GM20000 (cell line): ENCODE results near the gene ANO9.
"Not testable (repeated sequence)": the region's sequence is repeated elsewhere in the genome, so short reads cannot be mapped to it uniquely, and the experiment has no call there.

Source experiments
- DNase-seq: peaks from one replicate; pipeline ENCODE4 v3.0.0; 2012; ENCODE audit warnings: low spot score
- TF ChIP-seq, protein P1 (sequence below): IDR thresholded peaks from 2 replicates; pipeline ENCODE4 v1.5.1; 2012; ENCODE audit warnings: mild to moderate bottlenecking, control low read depth; ENCODE audit errors: extremely low read depth, missing control alignments

ANO9 gene

DNA sequence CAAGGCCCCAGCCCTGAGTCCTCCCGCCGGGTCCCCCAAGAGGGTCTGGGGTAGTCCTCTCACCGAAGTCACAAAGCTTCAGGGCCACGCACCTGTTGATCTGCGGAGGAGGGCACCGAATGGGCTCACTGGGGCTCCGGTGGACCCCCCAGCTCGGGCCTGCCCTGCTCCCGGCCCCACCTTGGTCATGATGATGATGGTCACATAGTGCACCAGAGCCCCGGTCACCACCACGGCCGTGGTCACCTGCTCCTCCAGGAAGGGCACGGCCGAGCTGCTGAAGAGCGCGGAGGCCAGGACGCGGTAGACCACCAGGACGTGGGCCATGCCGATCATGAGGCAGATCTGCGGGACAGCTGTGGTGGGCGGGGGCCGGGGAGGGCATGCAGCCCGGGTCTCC, 13.5 kb downstream of the ANO9 start:
- TF ChIP-seq, protein P1, sequence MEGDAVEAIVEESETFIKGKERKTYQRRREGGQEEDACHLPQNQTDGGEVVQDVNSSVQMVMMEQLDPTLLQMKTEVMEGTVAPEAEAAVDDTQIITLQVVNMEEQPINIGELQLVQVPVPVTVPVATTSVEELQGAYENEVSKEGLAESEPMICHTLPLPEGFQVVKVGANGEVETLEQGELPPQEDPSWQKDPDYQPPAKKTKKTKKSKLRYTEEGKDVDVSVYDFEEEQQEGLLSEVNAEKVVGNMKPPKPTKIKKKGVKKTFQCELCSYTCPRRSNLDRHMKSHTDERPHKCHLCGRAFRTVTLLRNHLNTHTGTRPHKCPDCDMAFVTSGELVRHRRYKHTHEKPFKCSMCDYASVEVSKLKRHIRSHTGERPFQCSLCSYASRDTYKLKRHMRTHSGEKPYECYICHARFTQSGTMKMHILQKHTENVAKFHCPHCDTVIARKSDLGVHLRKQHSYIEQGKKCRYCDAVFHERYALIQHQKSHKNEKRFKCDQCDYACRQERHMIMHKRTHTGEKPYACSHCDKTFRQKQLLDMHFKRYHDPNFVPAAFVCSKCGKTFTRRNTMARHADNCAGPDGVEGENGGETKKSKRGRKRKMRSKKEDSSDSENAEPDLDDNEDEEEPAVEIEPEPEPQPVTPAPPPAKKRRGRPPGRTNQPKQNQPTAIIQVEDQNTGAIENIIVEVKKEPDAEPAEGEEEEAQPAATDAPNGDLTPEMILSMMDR = no peak
- no peak for DNase-seq

DNA sequence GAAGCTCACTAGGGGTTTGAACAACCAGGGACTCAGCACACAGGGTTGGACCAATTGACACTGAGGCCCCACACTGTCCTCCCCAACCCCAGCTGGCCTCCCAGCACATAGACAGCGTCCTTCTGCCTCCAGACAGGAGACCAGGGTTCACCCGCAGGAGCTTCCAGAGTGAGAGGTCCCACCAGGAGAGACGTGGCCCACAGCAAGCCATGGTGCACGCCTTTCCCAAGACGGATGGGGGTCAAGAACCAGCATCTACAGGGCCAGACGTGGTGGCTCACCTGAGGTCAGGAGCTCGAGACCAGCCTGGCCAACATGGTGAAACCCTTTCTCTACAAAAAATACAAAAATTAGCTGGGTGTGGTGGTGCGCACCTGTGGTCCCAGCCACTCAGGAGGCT, 15.0 kb downstream of the ANO9 start:
- DNase-seq = no peak
- TF ChIP-seq, protein P1 = no peak

DNA sequence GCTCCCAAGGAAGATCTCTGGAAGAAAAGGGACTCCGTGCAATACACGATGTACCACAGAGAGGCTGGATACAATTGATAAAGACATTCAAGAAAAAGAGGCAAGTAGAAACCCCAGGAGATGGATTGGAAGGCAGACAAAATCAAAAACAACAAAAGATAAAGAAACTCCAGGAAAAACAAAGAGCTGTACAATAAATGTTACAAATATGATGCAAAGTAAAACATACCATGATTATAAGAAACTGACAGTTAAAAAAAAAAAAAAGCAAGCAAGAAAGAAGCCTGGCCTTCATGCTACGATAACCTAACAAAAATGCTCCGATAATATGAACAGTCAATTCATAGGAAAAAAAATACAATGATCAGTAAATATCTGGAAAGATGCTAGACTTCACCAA, 16.5 kb downstream of the ANO9 start:
- TF ChIP-seq, protein P1 = no peak
- no peak for DNase-seq

DNA sequence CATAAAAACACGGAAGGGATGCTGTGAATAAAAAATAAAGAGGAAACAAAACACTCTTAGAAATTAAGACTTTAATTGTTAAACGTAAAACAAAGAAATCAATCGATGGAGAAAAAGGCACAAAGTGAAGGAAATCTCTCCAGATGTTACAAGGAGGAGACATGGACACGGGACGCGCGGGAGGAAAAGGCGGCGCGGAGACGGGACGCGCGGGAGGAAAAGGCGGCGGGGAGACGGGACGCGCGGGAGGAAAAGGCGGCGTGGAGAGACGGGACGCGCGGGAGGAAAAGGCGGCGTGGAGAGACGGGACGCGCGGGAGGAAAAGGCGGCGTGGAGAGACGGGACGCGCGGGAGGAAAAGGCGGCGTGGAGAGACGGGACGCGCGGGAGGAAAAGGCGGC, 17.0 kb downstream of the ANO9 start:
- DNase-seq = not testable (repeated sequence)

DNA sequence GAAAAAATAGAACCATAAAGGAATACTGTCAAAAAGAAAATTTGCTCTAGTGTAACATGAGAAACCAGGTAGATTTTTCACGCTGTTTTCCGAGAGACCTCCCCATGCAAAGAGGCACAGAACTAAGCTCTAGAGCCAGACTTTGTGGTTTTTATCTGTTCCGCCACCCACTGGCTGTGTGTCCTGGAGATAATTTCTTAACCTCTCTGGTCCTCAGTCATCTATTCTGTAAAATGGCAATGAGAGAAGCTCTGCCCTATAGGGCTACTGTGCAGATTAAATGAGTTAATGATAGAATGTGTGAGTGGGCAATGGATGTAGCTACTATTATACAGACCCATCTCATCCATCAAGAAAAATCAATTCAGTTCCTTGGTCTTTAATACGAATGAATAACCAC, 17.6 kb downstream of the ANO9 start:
- TF ChIP-seq, protein P1 = no peak
- no peak for DNase-seq

DNA sequence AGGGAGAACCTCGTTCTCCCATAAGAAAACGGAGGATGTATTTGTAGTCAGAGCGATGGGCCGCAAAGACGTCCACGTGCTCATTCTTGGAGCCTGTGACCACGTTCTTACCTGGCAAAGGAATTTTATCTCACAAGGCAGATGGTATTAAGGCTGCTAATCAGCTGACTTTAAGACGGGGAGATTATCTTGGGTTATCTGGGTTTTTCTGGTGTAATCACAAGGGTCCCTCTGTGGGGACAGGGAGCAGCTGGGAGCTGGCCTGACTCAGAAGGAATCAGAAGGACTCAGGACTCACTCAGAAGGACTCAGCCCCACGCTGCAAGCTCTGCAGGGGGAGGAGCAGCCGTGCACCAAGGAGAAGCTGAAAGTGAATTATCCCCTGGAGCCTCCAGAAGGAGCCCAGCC, 19.6 kb downstream of the ANO9 start:
- TF ChIP-seq, protein P1 = no peak
- no peak for DNase-seq

DNA sequence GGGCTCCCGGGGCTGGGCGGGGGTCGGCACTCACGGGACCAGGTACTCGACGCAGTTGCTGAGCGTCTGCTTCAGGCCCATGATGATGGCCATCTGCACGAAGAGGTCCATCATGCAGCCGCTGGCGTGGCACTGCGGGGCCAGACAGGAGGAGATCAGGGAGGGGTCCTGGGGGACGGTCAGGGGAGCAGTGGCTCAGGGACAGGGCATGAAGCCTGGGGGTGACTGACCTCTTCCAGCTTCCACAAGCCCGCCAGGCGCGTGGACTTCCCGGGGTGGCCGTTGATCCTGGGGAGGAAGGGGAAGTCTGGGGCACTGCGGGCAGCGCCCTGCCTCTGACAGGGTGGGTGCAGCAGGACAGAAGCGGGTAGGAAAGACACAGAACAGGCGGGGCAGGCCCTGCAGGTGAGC, 20.9 kb downstream of the ANO9 start:
- no peak for DNase-seq
- TF ChIP-seq, protein P1 = no peak

DNA sequence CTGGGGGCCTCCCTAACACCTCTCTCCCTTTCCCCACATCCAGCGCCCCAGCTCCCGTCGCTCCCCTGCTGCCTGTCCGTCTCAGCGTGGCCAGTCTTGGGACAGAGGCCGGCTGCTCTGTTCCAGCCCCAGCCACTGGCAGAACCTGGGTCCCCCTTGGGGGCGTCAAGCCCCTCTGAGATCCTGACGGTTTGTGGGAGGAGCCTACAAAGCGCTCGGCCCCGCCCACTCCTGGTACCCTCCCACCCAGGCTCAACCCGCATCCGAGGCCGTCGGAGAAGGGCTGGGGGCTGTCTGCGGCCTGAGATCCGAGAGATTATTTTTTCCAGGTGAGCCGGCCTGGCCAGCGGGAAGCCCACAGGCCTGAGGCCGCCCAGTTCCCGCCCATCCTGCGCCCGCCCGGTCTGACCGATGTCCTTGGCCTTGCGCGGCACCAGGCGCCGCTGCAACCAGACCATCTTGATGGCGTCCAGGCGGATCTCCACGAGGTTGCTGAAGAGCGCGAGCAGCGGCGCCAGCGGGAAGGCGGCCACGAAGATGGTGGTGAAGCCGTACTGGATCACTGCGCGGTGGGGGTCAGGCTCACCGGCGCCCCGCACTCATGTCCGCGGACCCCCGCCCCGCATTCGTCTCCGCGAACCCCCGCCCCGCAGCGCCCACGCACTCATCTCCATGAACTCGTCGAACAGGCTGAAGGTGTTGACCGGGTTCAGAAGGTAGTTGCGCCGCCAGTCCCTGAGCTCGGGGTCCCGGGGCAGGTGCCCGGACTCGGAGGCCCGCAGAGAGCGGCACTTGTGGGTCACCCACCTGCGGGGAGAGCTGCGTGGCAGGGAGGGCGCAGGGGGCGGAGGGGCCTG, 21.5 kb downstream of the ANO9 start:
- TF ChIP-seq, protein P1 = no peak
- no peak for DNase-seq
